NCI-H69 (cell line): ENCODE measurements around the gene SIDT2.
A peak's percentile ranks its signal among the peaks of the same experiment; 100 is the strongest.
"Not testable (repeated sequence)": the region's sequence is repeated elsewhere in the genome, so short reads cannot be mapped to it uniquely, and the experiment has no call there.

Source experiments
- DNase-seq: peaks from one replicate; lab custom pipeline; 2025; lab: John Stamatoyannopoulos, UW

The SIDT2 gene

DNA sequence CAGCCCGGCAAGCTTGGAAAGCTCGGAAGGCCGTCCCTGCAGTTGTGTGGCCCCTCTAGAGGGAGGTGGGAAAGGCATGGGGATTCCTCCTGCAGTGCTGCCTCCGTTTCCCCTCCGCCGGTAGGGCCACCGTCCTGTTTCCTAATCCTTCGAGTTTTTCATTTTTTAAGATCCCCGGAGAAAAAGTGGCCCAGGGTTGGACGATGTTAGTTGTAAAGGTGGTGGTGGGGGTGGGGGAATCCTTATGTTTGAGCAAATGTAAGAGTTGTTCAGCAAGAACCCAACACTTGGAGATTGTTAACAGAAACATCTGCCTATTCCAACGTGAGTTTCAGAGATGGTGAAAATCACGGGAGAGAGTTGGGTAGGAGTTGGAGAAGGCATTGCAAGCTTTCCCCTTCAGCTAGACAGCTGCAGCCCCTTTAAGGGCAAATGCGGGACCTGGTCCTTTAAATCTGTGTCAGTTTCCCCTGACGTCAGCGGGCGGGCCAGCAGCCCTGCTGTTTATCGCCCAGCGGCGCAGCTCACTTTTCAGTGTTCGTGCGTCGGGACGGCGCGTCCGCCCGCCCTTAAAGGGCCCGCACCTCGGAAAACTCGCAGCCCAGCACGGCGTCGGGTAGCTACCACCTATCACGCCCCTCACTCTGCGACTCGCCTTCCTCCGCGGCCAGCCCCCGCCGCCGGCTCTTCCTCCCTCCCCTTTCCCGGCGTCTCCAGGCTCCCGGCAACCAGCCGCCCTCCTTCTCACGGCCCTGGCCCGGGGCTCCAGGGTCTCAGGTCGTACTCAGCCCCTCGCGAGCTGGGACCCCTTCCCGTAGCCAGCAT, at the start of gene SIDT2:
SIDT2 (plus strand) TSS at position 534 of the 825 bp plus-strand sequence. CDS start 521 bp downstream, outside the sequence.
- DNase-seq = peak; percentile 97

DNA sequence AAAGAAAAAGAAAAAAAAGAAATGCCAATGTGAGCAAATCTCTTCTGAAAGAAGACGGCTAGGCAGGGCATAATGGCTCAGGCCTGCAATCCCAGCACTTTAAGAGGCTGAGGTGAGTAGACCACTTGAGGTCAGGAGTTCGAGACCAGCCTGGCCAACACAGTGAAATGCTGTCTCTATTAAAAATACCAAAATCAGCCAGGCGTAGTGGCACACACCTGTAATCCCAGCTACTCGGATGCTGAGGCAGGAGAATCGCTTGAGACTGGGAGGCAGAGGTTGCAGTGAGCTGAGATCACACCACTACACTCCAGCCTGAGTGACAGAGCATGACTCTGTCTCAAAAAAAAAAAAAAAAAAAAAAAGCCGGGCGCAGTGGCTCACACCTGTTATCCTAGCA, 48.1 kb upstream of the SIDT2 start:
- DNase-seq = not testable (repeated sequence)

GRCh38 chr11:117130879-117131278, 47.7 kb upstream of the SIDT2 start:
- no peak for DNase-seq

- DNase-seq = no peak
Measured at GRCh38 chr11:117134431-117134830, 44.1 kb upstream of the SIDT2 start.

GRCh38 chr11:117134979-117135378, 43.6 kb upstream of the SIDT2 start:
- DNase-seq = not testable (repeated sequence)

GRCh38 chr11:117137223-117138086, 41.1 kb upstream of the SIDT2 start:
- DNase-seq = not testable (repeated sequence)

DNA sequence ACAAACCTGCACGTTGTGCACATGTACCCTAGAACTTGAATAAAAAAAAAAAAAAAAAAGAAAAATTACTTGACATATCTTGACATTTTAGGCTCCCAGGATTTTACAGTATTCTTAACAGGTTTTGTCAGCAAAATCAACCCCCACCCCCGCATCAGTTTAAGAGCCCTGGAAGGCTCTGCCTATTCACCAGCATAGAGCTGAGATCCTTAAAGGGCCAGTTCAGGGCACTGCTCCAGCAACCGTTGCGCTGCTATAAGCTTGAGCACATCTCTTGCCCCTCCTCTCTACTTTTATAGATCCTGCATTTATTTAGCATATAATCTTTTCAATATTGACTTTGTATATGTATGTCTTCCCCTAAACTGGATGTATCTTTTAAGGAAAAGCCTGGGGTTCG, 35.2 kb upstream of the SIDT2 start:
- peak; percentile 79 for DNase-seq

- peak; percentile 98 for DNase-seq
Measured at GRCh38 chr11:117143871-117144476, 34.6 kb upstream of the SIDT2 start, which contains the start of gene PAFAH1B2. PAFAH1B2 (plus strand) TSS chr11:117144287; CDS start chr11:117152448, 8,161 bp downstream.

DNA sequence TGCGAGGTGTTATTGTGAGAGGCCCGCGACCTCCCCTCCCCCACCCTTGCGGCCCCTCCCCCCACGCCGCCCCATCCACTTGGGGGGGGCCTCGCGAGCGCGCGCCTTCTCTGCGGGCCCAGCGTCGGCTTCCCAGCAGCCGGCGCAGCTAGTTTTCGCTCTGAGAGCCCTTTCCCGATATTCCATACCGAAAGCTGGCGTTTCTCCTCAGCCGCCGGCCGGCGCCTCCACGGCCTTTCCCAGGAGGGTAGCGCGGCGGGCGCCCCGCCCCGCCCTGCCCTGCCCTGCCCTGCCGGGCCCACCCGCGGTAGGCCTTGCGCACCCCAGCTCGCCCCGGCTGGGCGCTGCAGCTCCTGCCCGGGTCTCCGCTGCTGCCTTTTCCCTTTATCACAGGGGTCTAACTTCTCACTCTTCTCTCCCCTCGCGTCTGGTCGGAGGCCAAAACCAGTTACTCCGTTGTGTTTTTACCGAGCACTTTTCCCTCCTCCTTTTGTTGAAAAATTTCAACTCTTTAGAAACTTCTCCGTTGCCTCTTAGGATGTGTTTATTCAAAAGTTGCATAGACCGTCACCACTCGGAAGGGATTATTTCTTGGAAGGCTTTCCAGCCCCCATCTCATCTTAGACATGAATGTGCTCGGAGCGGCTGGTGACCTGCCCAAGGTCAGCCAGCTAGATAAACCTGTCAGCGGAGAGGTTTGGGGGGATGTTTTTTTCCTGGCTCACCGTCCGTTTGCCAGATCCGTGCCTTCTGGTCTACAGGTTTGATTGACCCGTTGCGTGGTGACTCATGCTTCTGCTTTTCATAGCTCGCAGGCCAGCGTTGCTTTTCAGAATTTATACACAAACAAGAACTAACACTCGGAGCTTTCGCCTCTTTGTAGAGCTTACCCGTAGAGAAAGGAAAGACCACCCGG, 33.8 kb upstream of the SIDT2 start:
- DNase-seq = peak; percentile 83

GRCh38 chr11:117145393-117145761, 33.2 kb upstream of the SIDT2 start:
- peak; percentile 64 for DNase-seq

DNA sequence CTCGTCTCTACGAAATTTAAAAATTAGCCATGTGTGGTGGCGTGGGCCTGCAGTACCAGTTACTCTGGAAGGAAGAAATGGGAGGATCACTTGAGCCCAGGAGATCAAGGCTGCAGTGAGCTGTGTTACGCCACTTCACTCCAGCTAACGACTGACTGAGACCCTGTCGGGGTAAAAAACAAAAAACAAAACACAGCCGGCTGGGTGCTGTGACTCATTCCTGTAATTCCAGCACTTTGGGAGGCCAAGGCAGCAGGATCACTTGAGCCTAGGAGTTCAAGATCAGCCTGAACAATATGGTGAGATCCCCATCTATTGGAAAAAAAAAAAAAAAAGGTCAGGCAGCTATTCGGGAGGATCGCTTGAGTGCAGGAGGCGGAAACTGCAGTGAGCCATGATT, 32.0 kb upstream of the SIDT2 start:
- no peak for DNase-seq

DNA sequence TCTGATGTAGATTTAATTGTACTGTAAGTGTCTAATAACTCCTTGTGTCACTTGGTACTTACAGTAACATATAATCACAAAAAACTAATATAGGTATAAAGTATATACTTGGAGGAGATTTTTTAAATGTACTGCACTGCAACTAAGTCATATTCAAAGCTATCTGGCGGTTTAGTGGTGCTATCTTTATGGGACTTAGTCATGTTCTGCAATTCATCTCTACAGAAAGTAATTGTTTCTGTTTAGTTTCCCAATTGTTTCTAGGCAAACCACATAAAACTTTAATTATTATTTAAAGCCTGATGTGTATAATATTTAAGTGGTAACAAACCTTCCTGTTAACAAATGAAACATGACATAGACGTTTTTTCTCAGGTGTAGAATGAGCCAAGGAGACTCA, 26.5 kb upstream of the SIDT2 start:
- DNase-seq = no peak

DNA sequence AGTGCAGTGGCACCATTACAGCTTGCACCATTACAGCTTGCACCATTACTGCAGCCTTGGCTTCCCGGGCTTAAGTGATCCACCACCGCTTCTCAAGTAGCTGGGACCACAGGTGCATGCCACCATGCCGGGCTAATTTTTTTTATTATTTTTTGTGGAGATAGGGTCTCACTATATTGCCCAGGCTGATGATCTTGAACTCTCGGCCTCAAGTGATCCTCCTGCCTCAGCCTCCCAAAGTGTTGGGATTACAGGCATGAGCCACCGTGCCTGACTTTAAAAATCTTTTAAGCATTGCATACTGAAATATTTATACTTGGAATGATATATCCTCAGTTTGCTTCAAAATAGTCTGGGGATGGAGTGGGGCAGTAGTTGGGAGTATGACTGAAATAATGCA, 24.1 kb upstream of the SIDT2 start:
- DNase-seq = no peak

- DNase-seq = no peak
Measured at GRCh38 chr11:117157507-117157906, 21.0 kb upstream of the SIDT2 start.

GRCh38 chr11:117159892-117160291, 18.7 kb upstream of the SIDT2 start:
- no peak for DNase-seq

- no peak for DNase-seq
Measured at GRCh38 chr11:117160826-117161225, 17.7 kb upstream of the SIDT2 start.

DNA sequence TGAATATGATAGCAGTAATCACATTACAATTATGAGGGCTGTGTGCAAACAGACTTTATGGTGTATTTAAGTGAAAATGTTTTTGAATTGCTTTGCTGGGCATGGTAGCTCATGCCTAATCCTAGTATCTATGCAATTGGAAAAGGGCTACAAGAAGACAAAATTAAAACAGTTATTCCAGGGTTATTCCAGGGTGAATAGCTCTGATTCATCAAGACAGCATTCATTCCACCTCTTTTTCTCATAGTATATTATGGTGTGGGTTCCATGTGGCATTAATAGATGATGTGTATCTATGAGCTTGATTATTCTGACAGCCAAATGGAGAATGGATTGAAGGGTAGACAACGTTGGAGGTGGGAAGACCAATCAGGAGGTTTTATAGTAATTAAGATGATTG, 12.1 kb upstream of the SIDT2 start:
- DNase-seq = no peak

DNA sequence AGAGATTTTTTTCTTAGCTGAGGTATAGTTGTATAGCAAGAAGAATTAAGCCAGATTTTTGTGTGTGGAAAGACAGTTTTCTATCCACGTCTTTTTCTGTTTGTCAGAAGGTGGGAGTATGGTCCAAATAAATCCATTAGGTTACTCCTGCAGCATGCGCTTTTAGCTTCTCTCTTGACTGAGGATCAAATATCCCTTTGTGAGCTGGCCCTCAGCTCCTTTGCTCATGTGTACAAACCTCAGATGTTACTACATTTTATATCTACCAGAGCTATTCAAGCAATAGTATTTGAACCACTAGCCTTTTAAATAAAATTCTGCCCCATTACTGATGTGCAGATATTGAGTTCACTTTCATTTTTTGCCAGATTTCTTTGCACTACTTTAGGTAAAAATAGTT, 8.8 kb upstream of the SIDT2 start:
- DNase-seq = no peak

DNA sequence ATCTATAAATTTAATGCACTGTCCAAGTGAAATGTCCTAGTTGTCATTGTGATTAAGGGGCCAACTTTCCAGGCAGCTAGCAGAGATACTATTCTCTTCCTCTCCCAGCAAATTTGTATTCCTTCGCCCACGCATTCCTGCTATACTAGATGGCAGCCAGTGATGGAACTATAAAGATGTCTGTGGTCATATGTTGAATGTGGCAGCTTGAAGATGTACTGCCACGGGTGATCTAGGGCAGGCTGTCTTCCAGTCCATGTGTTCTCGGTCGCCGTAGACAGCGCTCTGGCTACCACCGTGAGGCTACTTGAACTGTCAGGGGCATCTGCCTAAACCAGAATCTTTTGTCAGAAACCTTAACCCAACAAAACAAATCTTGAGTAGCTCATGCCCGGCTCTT, 8.3 kb upstream of the SIDT2 start:
- no peak for DNase-seq

- no peak for DNase-seq
Measured at GRCh38 chr11:117171007-117171403, 7.5 kb upstream of the SIDT2 start.

GRCh38 chr11:117171404-117172061, 7.0 kb upstream of the SIDT2 start:
- no peak for DNase-seq
